HG02763 (cell line): Measurements from ENCODE around the gene DNAI4.

Experiments used
- ATAC-seq: cut with Tn5 transposase; IDR thresholded peaks from one replicate; pipeline ENCODE4 v1.9.1; 2021; ENCODE audit warnings: mild to moderate bottlenecking, moderate library complexity; ENCODE audit not compliant: unreplicated experiment

The DNAI4 gene

GRCh38 chr1:66770240-66770639 is 154.4 kb downstream of the DNAI4 start:
- no peak for ATAC-seq

- ATAC-seq = no peak
Observed at GRCh38 chr1:66769512-66770229, 155.0 kb downstream of the DNAI4 start.

GRCh38 chr1:66768965-66769364 is 155.7 kb downstream of the DNAI4 start:
- ATAC-seq = no peak

GRCh38 chr1:66767626-66768025 is 157.0 kb downstream of the DNAI4 start:
- no peak for ATAC-seq

- ATAC-seq = no peak
Observed at GRCh38 chr1:66764994-66765578, 159.6 kb downstream of the DNAI4 start.
